ENCODE results near the gene PPP1R12A.
A peak's percentile ranks its signal among the peaks of the same experiment; 100 is the strongest.
"Not testable (repeated sequence)": the region's sequence is repeated elsewhere in the genome, so short reads cannot be mapped to it uniquely, and the experiment has no call there.

Gene PPP1R12A

DNA sequence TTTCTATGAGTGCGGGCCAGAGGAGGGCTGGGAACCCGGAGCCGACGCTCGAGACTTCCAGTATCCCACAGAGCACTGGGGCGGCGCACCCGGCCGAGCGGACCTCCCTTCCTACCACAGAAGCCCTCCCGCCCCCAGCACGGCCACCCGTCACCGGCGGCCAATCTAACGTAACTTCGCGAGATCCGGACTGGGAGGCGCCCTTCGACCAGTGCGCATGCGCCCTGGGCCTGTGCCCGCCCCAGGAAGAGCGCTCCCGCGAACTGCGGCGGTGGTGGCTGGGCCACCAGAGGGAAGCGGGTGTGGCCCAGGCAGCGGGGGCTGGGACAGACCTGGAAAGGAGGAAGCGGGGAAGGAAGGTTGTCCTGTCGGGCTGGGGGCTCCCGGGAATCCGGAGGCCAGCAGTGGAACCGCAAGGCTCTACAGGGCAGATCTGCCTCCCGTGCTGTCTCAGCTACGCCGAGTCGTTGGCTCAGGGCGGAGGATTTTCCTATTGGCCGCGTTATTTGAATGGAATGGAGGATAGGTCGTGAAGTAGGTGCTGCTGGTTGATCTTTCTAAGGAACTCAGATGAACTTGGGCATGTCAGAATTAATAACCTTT is at the start of gene PPP1R12A:
PPP1R12A (minus strand) TSS at position 77 of the 603 bp plus-strand sequence. CDS start 166 bp downstream, outside the sequence.
- peak; percentile 93 for DNase-seq

GRCh38 chr12:79983986-79984620 is 49.2 kb upstream of the PPP1R12A start:
- no peak for DNase-seq

DNA sequence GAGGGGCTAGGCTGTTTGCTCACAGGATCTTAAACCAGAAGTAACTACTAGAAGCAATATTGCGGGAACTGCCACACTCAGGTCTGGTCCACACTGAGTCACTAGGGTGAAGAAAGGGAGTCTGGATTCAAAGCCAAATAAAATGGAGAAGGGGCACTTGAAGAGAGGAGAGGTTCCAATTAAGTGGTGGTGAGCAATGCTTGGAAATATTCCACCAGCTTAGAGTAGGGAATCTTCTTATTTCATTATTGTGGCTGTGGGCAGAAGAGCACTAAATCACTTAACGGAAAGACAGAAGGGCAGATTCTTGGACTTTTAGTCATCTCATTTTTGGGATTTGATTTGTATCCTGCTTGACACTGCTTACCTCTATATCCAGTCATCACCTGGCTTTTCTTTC is 48.6 kb upstream of the PPP1R12A start:
- no peak for DNase-seq

GRCh38 chr12:79982086-79983062 is 47.5 kb upstream of the PPP1R12A start:
- no peak for DNase-seq

GRCh38 chr12:79978692-79979091 is 43.8 kb upstream of the PPP1R12A start:
- no peak for DNase-seq

- not testable (repeated sequence) for DNase-seq
Measured at GRCh38 chr12:79977856-79978460, 43.1 kb upstream of the PPP1R12A start.

GRCh38 chr12:79975143-79975542 is 40.2 kb upstream of the PPP1R12A start:
- DNase-seq: no peak

- DNase-seq: no peak
Measured at GRCh38 chr12:79973801-79974200, 38.9 kb upstream of the PPP1R12A start.

GRCh38 chr12:79964100-79964627 is 29.3 kb upstream of the PPP1R12A start:
- DNase-seq: no peak

DNA sequence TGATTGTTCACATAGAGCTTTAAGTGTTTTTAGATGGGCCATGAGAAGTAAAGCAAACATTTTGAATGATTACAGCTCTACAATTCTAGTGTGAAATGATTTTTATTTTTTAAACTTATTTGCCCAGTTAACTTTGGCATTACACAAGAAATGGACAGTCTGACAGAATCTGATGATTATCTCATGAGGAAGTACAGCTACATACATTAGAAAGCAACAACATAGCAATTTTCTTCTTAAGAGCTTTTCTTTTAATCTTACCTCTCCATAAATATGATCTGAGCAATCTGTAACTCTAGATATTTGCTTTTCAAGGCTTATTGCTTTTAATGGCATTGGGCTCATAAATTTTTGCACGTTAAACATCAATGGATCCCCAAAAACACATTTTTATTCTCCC is 26.5 kb upstream of the PPP1R12A start:
- peak; percentile 93 for DNase-seq

DNA sequence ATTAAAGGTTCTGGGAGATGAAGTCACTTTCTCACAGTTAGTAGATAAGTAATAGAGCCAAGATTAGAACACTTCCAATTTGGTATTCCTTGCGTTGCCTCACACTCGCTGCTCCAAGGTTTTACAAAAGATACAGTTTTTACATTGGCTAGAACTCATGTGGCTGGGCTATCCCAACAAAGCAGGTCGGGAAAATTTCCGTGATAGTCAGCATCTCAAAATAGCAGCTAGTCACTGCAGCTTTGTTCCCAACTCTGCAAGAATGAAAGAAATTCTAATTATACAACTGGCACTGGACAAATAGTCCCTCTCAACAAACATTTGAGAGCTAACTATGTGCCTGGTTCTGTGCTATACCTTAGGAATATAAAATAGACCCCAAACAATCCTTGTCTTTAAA is 24.6 kb upstream of the PPP1R12A start:
- no peak for DNase-seq

DNA sequence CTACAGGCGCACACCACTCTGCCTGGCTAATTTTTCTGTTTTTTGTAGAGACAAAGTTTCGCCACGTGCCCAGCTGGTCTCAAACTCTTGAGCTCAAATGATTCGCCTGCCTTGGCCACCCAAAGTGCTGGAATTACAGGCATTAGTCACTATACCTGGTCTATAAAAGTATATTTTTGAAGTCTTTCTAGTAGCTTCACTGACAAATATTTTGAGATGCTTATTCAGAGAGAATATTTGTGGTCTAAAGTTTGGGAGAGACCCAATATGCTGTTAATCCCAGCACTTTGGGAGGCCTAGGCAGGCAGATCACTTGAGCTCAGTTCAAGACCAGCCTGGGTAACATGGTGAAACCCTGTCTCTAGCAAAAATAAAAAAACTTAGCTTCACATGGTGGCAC is 22.0 kb upstream of the PPP1R12A start:
- no peak for DNase-seq

- DNase-seq: no peak
Measured at GRCh38 chr12:79955561-79955960, 20.7 kb upstream of the PPP1R12A start.

DNA sequence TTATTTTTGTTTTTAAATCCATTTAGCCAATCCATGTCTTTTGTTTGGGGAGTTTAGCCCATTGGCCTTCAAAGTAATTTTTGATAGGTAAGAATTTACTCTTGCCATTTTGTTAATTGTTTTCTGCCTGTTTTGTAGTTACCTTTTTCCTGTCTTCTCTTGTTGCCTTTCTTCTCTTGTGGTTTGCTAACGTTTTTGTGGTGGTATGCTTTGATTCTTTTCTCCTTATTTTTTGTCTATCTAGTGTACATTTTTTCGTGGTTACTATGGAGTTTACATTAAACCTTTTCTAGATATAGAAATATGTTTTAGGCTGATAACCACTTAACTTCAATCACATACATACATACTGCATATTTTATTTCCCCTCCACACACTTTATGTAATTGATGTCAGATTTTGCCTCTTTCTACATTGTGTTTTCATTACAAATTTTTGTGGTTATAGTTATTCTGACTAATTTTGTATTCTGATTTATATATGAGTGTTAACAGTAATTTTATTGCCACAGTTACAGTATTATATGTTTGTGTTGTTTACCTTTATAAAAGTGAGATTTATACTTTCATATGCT is 19.2 kb upstream of the PPP1R12A start:
- DNase-seq: no peak

DNA sequence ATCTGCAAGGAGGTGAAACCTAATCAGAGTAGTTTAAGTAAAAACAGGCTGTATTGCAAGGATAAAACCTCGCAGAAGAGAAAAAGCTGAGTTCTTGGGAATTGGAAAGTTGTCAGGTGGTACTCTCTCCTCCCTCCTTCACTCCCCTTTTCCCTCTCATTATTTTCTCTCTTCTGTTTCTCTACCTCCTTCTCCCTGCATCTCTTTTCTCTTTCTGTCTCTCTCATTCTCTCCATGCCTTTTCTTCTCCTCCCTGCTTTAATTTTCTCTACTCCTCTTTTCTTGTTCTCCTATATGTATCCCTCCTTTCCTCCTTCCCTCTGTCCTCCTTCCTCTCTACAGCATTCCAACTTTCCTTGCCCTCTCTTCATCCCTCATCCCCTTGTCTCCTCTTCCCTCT is 14.2 kb upstream of the PPP1R12A start:
- DNase-seq: no peak

- DNase-seq: no peak
Measured at GRCh38 chr12:79945433-79945832, 10.5 kb upstream of the PPP1R12A start.

GRCh38 chr12:79944565-79944964 is 9.7 kb upstream of the PPP1R12A start:
- DNase-seq: no peak

GRCh38 chr12:79942846-79943245 is 7.9 kb upstream of the PPP1R12A start:
- not testable (repeated sequence) for DNase-seq

GRCh38 chr12:79939728-79940310 is 4.9 kb upstream of the PPP1R12A start:
- no peak for DNase-seq

DNA sequence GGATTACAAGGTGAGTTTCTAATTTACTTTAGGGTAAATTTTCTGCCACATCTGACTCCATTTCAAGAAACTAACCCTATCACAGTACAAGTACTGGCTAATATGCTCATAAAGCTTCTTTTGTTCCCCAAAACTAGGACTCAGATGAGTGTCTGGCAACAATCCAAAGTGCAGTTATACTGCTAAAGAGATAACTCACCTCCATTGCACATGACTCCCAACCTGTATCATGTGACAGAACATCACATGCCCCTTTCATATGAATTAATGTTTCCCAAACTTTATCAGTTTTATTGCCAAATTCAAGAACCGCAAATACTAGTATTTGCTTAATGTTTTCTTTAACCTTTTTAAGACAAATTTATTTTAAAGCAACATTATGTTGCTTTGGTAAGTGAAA is 3.9 kb upstream of the PPP1R12A start:
- no peak for DNase-seq

- no peak for DNase-seq
Measured at GRCh38 chr12:79936670-79937069, 1.8 kb upstream of the PPP1R12A start.
